Panc1 (cell line): ENCODE measurements around the gene RABGAP1L. TPM values are rescaled to one million over a fixed set of nuclear protein-coding genes. Genes with fewer than 3 reads are reported as not detected.

Experiments
- ATAC-seq: fragments of 200-7000 bp; cut with Tn5 transposase; 2 replicates; pipeline ENCODE4 v1.9.1; 2020; ENCODE audit warnings: mild to moderate bottlenecking, moderate library complexity
- BruUV-seq: library from RNA; stranded (reverse); fragments of 400-500 nt; replicated peaks from 2 replicates; lab custom pipeline; 2021; lab: Mats Ljungman, UMichigan
- CTCF ChIA-PET: fragments of 300-600 bp; sonication (Branson Sonifier 250); formaldehyde crosslinking; loops from one replicate; lab custom pipeline; 2022; ENCODE audit warnings: antibody characterized with exemption; lab: Charles Lee
- POLR2A ChIA-PET: fragments of 300-600 bp; sonication (Branson Sonifier 250); formaldehyde crosslinking; loops from one replicate; lab custom pipeline; 2022; ENCODE audit warnings: antibody characterized with exemption; lab: Charles Lee
- DNase-seq: peaks from one replicate; pipeline ENCODE4 v3.0.0-alpha.2; 2010; ENCODE audit warnings: low read depth, low spot score
- H3K27ac ChIP-seq: 2 replicates; pipeline ENCODE4 v1.5.1; 2011; ENCODE audit warnings: mild to moderate bottlenecking, low read length, inconsistent platforms
- H3K27me3 ChIP-seq: fragments of 200-500 bp; sonication (Bioruptor generic); 2 replicates; pipeline ENCODE4 v1.6.0; 2014; ENCODE audit warnings: low read length, inconsistent platforms; ENCODE audit not compliant: control insufficient read depth, insufficient read depth
- H3K36me3 ChIP-seq: fragments of 200-500 bp; sonication (Bioruptor generic); 2 replicates; pipeline ENCODE4 v1.5.1; 2014; ENCODE audit warnings: inconsistent platforms, mild to moderate bottlenecking, low read length, moderate library complexity; ENCODE audit not compliant: control insufficient read depth, insufficient read depth
- H3K4me1 ChIP-seq: 2 replicates; pipeline ENCODE4 v1.5.1; 2011; ENCODE audit warnings: inconsistent platforms, mild to moderate bottlenecking, low read length, moderate library complexity; ENCODE audit not compliant: control insufficient read depth, insufficient read depth
- H3K4me3 ChIP-seq, 2 experiments: 2 replicates each; pipeline ENCODE4 v1.5.1; 2011 to 2012; ENCODE audit warnings: low read depth in 2 of 2, low read length in 2 of 2, mild to moderate bottlenecking in 2 of 2, inconsistent platforms in 1 of 2, moderate library complexity in 1 of 2
- H3K9me3 ChIP-seq: fragments of 200-500 bp; sonication (Bioruptor generic); 2 replicates; pipeline ENCODE4 v1.5.1; 2014; ENCODE audit warnings: low read depth, mild to moderate bottlenecking, inconsistent platforms, low read length, moderate library complexity; ENCODE audit not compliant: control insufficient read depth, insufficient read depth
- CTCF ChIP-seq: fragments of 450-650 bp; IDR thresholded peaks from 2 replicates; pipeline ENCODE4 v1.5.1; 2017; ENCODE audit warnings: mild to moderate bottlenecking
- POLR2AphosphoS5 ChIP-seq: IDR thresholded peaks from 2 replicates; pipeline ENCODE4 v1.6.1; 2012; ENCODE audit warnings: mild to moderate bottlenecking, low read depth, low read length, moderate library complexity
- REST ChIP-seq, 2 experiments: IDR thresholded peaks; 2 replicates each; pipeline ENCODE4 v1.6.1; 2011 to 2012; ENCODE audit warnings: low read depth in 2 of 2, control low read depth in 1 of 2, low read length in 1 of 2, mild to moderate bottlenecking in 1 of 2, moderate library complexity in 1 of 2; ENCODE audit not compliant: insufficient read depth in 1 of 2
- SIN3A ChIP-seq: IDR thresholded peaks from 2 replicates; pipeline ENCODE4 v1.6.1; 2012; ENCODE audit warnings: low read depth, mild to moderate bottlenecking, low read length, moderate library complexity, borderline replicate concordance; ENCODE audit not compliant: insufficient read depth
- TCF7L2 ChIP-seq: IDR thresholded peaks from 2 replicates; pipeline ENCODE4 v1.6.1; 2011; ENCODE audit warnings: mild to moderate bottlenecking, low read depth, low read length, inconsistent platforms
- in situ Hi-C: cut with HindIII; loops from 2 replicates; pipeline ENCODE4 v1.10.0; 2016; ENCODE audit warnings: low sequenced_read_pairs, low pct_unique_long_range_greater_than_20kb
- intact Hi-C: fragments of 100-400 bp; cut with micrococcal nuclease; formaldehyde crosslinking; loops from one replicate; pipeline ENCODE4 v1.10.0; 2022; ENCODE audit not compliant: unreplicated experiment
- total RNA-seq: library from RNA; stranded (reverse); gene quantifications from one replicate; pipeline ENCODE4 v1.2.1, GENCODE V29; 2021; ENCODE audit not compliant: unreplicated experiment

Gene RABGAP1L
- total RNA-seq, 1 experiment from 2014 or later = 37.0 TPM

GRCh38 chr1:174152427-174152826, 6.9 kb upstream of the RABGAP1L start:
- Histone ChIP-seq H3K4me1 (no peaks in the 10 kb centered on the region), H3K27me3 (no peaks in the 10 kb centered on the region), H3K36me3 (no peaks in the 10 kb centered on the region), H3K9me3 (no peaks in the 10 kb centered on the region), H3K4me3 (no peak overlapping the region), H3K27ac (no peak overlapping the region)
- TF ChIP-seq CTCF (no peak), TCF7L2 (no peak), SIN3A (no peak), REST (IDR thresholded peaks at IDR 0.05; ENCODE audit: insufficient read depth in 1 of 2, low read depth in 2 of 2, low read length in 1 of 2) (no peak), POLR2AphosphoS5 (no peak)
- ChIA-PET CTCF (interaction anchor here (0.6 kb wide), 2 partner anchors 57 to 1922 kb away, joined by 4 to 6 read pairs; no protein-coding TSS in a partner anchor), POLR2A (no interaction called here)
- in situ Hi-C loops = no loop called here
- no TSS peak for BruUV-seq
- intact Hi-C loops = no loop called here
- DNase-seq = no peak
- no peak for ATAC-seq

GRCh38 chr1:174153085-174153824, 6.1 kb upstream of the RABGAP1L start:
- intact Hi-C loops = no loop called here
- TF ChIP-seq CTCF (no peak), REST (IDR thresholded peaks at IDR 0.05; ENCODE audit: insufficient read depth in 1 of 2, low read depth in 2 of 2, low read length in 1 of 2) (no peak), POLR2AphosphoS5 (no peak), SIN3A (no peak), TCF7L2 (no peak)
- DNase-seq = no peak
- ChIA-PET CTCF (interaction anchor here (0.6 kb wide), 2 partner anchors 40 to 131 kb away, joined by 4 to 5 read pairs; partner anchors contain the start of gene RC3H1), POLR2A (interaction anchor here (0.6 kb wide), 1 partner anchor 117 kb away, joined by 4 read pairs; no protein-coding TSS in a partner anchor)
- no peak overlapping the region for H3K4me3 ChIP-seq
- no peaks in the 10 kb centered on the region for H3K9me3 ChIP-seq
- no peak for ATAC-seq
- H3K27ac ChIP-seq = no peak overlapping the region
- in situ Hi-C loops = no loop called here
- no TSS peak for BruUV-seq
- H3K4me1 ChIP-seq = peaks cover 3% of the 10 kb centered on the region; the same call in 1 of the 2 replicates
- no peaks in the 10 kb centered on the region for H3K27me3 ChIP-seq
- H3K36me3 ChIP-seq = no peaks in the 10 kb centered on the region
